Mucosa of rectum (tissue), 2 donors: ENCODE results near the gene TTN.

Experiments
- H3K27ac ChIP-seq, 2 donors: one replicate each; pipeline ENCODE4 v1.7.0; 2013; ENCODE audit warnings: inconsistent platforms in 2 of 2, low read depth in 2 of 2, low read length in 2 of 2
- H3K27me3 ChIP-seq, 2 donors: one replicate each; pipeline ENCODE4 v1.7.0; 2013; ENCODE audit warnings: low read length in 2 of 2; ENCODE audit not compliant: control insufficient read depth in 2 of 2, insufficient read depth in 2 of 2
- H3K36me3 ChIP-seq, 2 donors: one replicate each; pipeline ENCODE4 v1.7.0; 2013; ENCODE audit warnings: low read length in 2 of 2; ENCODE audit not compliant: control insufficient read depth in 2 of 2, insufficient read depth in 2 of 2
- H3K4me1 ChIP-seq, 2 donors: one replicate each; pipeline ENCODE4 v1.7.0; 2013; ENCODE audit warnings: low read length in 2 of 2, mild to moderate bottlenecking in 1 of 2; ENCODE audit not compliant: control insufficient read depth in 2 of 2, insufficient read depth in 2 of 2
- H3K4me3 ChIP-seq, 2 donors: one replicate each; pipeline ENCODE4 v1.7.0; 2013; ENCODE audit warnings: low read length in 2 of 2
- H3K9ac ChIP-seq, 2 donors: one replicate each; pipeline ENCODE4 v1.7.0; 2013; ENCODE audit warnings: low read length in 2 of 2, low read depth in 1 of 2, mild to moderate bottlenecking in 1 of 2
- H3K9me3 ChIP-seq, 2 donors: one replicate each; pipeline ENCODE4 v1.7.0; 2013; ENCODE audit warnings: low read length in 2 of 2; ENCODE audit not compliant: control insufficient read depth in 2 of 2
- donor health status: healthy.
- donor health status: Normal muscosa, but diverticular disease.

Gene TTN

GRCh38 chr2:178641498-178641897 is 165.7 kb downstream of the TTN start:
- Histone ChIP-seq H3K4me3 (no peak overlapping the region), H3K27me3 (no peaks in the 10 kb centered on the region), H3K27ac (no peak overlapping the region), H3K9me3 (no peaks in the 10 kb centered on the region), H3K4me1 (no peaks in the 10 kb centered on the region), H3K36me3 (no peaks in the 10 kb centered on the region), H3K9ac (no peak overlapping the region)

- no peak overlapping the region for H3K4me3 ChIP-seq
- H3K27ac ChIP-seq: no peak overlapping the region
- no peaks in the 10 kb centered on the region for H3K4me1 ChIP-seq
- H3K27me3 ChIP-seq: no peaks in the 10 kb centered on the region
- H3K36me3 ChIP-seq: peaks cover 0 to 3% of the 10 kb centered on the region in 2 donors
- no peak overlapping the region for H3K9ac ChIP-seq
- no peaks in the 10 kb centered on the region for H3K9me3 ChIP-seq
Observed at GRCh38 chr2:178635897-178636296, 171.3 kb downstream of the TTN start.

GRCh38 chr2:178632729-178633128 is 174.5 kb downstream of the TTN start:
- Histone ChIP-seq H3K9me3 (no peaks in the 10 kb centered on the region), H3K4me1 (no peaks in the 10 kb centered on the region), H3K27me3 (no peaks in the 10 kb centered on the region), H3K36me3 (peaks cover 0 to 3% of the 10 kb centered on the region in 2 donors), H3K4me3 (no peak overlapping the region), H3K9ac (no peak overlapping the region), H3K27ac (no peak overlapping the region)

- Histone ChIP-seq H3K4me1 (no peaks in the 10 kb centered on the region), H3K27ac (no peak overlapping the region), H3K9me3 (no peaks in the 10 kb centered on the region), H3K9ac (no peak overlapping the region), H3K36me3 (peaks cover 0 to 3% of the 10 kb centered on the region in 2 donors), H3K27me3 (no peaks in the 10 kb centered on the region), H3K4me3 (no peak overlapping the region)
Observed at GRCh38 chr2:178630581-178630980, 176.6 kb downstream of the TTN start.

- no peaks in the 10 kb centered on the region for H3K36me3 ChIP-seq
- no peaks in the 10 kb centered on the region for H3K4me1 ChIP-seq
- H3K4me3 ChIP-seq: no peak overlapping the region
- H3K27ac ChIP-seq: no peak overlapping the region
- no peaks in the 10 kb centered on the region for H3K9me3 ChIP-seq
- no peak overlapping the region for H3K9ac ChIP-seq
- H3K27me3 ChIP-seq: no peaks in the 10 kb centered on the region
Observed at GRCh38 chr2:178629463-178629862, 177.8 kb downstream of the TTN start.

- H3K4me1 ChIP-seq: no peaks in the 10 kb centered on the region
- H3K27ac ChIP-seq: no peak overlapping the region
- no peaks in the 10 kb centered on the region for H3K36me3 ChIP-seq
- no peak overlapping the region for H3K4me3 ChIP-seq
- no peak overlapping the region for H3K9ac ChIP-seq
- H3K27me3 ChIP-seq: no peaks in the 10 kb centered on the region
- no peaks in the 10 kb centered on the region for H3K9me3 ChIP-seq
Observed at GRCh38 chr2:178628605-178629004, 178.6 kb downstream of the TTN start.

- Histone ChIP-seq H3K4me3 (no peak overlapping the region), H3K9me3 (no peaks in the 10 kb centered on the region), H3K36me3 (no peaks in the 10 kb centered on the region), H3K27me3 (no peaks in the 10 kb centered on the region), H3K4me1 (no peaks in the 10 kb centered on the region), H3K9ac (no peak overlapping the region), H3K27ac (no peak overlapping the region)
Observed at GRCh38 chr2:178627401-178627800, 179.8 kb downstream of the TTN start.

GRCh38 chr2:178615969-178616368 is 191.3 kb downstream of the TTN start:
- no peaks in the 10 kb centered on the region for H3K9me3 ChIP-seq
- H3K4me1 ChIP-seq: no peaks in the 10 kb centered on the region
- H3K36me3 ChIP-seq: peaks cover 2 to 3% of the 10 kb centered on the region in 2 donors
- no peak overlapping the region for H3K9ac ChIP-seq
- H3K27ac ChIP-seq: no peak overlapping the region
- H3K4me3 ChIP-seq: no peak overlapping the region
- H3K27me3 ChIP-seq: no peaks in the 10 kb centered on the region

- no peaks in the 10 kb centered on the region for H3K27me3 ChIP-seq
- no peaks in the 10 kb centered on the region for H3K9me3 ChIP-seq
- H3K4me3 ChIP-seq: no peak overlapping the region
- H3K36me3 ChIP-seq: peaks cover 3 to 5% of the 10 kb centered on the region in 2 donors
- no peak overlapping the region for H3K9ac ChIP-seq
- no peaks in the 10 kb centered on the region for H3K4me1 ChIP-seq
- no peak overlapping the region for H3K27ac ChIP-seq
Observed at GRCh38 chr2:178602901-178603300, 204.3 kb downstream of the TTN start.

GRCh38 chr2:178592655-178593054 is 214.6 kb downstream of the TTN start:
- Histone ChIP-seq H3K4me3 (no peak overlapping the region), H3K27me3 (no peaks in the 10 kb centered on the region), H3K4me1 (no peaks in the 10 kb centered on the region), H3K36me3 (no peaks in the 10 kb centered on the region), H3K27ac (no peak overlapping the region), H3K9me3 (no peaks in the 10 kb centered on the region), H3K9ac (no peak overlapping the region)

GRCh38 chr2:178589335-178589734 is 217.9 kb downstream of the TTN start:
- Histone ChIP-seq H3K9me3 (no peaks in the 10 kb centered on the region), H3K27ac (no peak overlapping the region), H3K27me3 (no peaks in the 10 kb centered on the region), H3K4me1 (no peaks in the 10 kb centered on the region), H3K4me3 (no peak overlapping the region), H3K9ac (no peak overlapping the region), H3K36me3 (no peaks in the 10 kb centered on the region)
